Right lobe of liver (tissue), 6 donors: Measurements from ENCODE around the gene EWSR1. TPM values are rescaled to one million over a fixed set of nuclear protein-coding genes. Genes with fewer than 3 reads are reported as not detected.

Experiments
- ATAC-seq, 4 donors: fragments of 200-7000 bp; cut with Tn5 transposase; one replicate each; pipeline ENCODE4 v1.9.1; 2020; ENCODE audit warnings: mild to moderate bottlenecking in 4 of 4, moderate library complexity in 4 of 4
- DNase-seq, 3 donors: peaks; one replicate each; pipeline ENCODE4 v3.0.0-alpha.2; 2020
- H3K27ac ChIP-seq, 3 donors: fragments of 200-600 bp; one replicate each; pipeline ENCODE4 v1.8.0; 2022
- H3K27me3 ChIP-seq, 2 donors: fragments of 200-600 bp; one replicate each; pipeline ENCODE4 v1.8.0; 2022
- H3K36me3 ChIP-seq, 4 donors: fragments of 200-600 bp; sonication (generic) in 1 of 4; one replicate each; pipeline versions ENCODE4 v1.5.1 to v1.8.0; 2017 to 2022; ENCODE audit warnings: control low read depth in 1 of 4
- H3K4me1 ChIP-seq, 4 donors: fragments of 200-600 bp; sonication (generic) in 1 of 4; one replicate each; pipeline versions ENCODE4 v1.5.1 to v1.8.0; 2017 to 2022; ENCODE audit warnings: control low read depth in 1 of 4
- H3K4me3 ChIP-seq, 3 donors: fragments of 200-600 bp; one replicate each; pipeline ENCODE4 v1.8.0; 2022
- H3K9me3 ChIP-seq, 4 donors: fragments of 200-600 bp; sonication (generic) in 1 of 4; one replicate each; pipeline versions ENCODE4 v1.5.1 to v1.8.0; 2017 to 2022; ENCODE audit warnings: control low read depth in 1 of 4
- POLR2A ChIP-seq: fragments of 450-650 bp; IDR thresholded peaks from one replicate; pipeline ENCODE4 v1.6.1; 2017; ENCODE audit warnings: antibody characterized with exemption, mild to moderate bottlenecking
- WGBS: methylation state at CpG from one replicate; pipeline ENCODE4 v1.1.6; 2018; ENCODE audit warnings: low coverage, low lambda C conversion rate; ENCODE audit not compliant: insufficient coverage; ENCODE audit errors: missing lambda C conversion rate; 5-methylcytosine and 5-hydroxymethylcytosine counted together
- intact Hi-C, 2 donors: fragments of 100-400 bp; cut with DNase I; formaldehyde crosslinking; loops; one replicate each; pipeline versions ENCODE4 v1.11.2 to v1.14.1; 2022
- microRNA-seq, 2 donors: library from miRNA; unstranded; fragments of <30 nt; microRNA quantifications; one replicate each; pipeline ENCODE4, GENCODE V29; 2019 to 2020
- small RNA-seq, 2 experiments: library from RNA; depleted of rRNA; stranded (forward); fragments of <200 nt; gene quantifications; one replicate each; pipeline ENCODE3, GENCODE V24; 2016
- total RNA-seq, 6 experiments: library from RNA; depleted of rRNA in 2 of 6; stranded (reverse); fragments of >200 nt in 2 of 6; fragmentation: NEBNext Ultra II Directional in 3 of 6; extraction: Animal tissue kit (Norgen Biotek cat#: 25700) in 3 of 6; gene quantifications; one replicate each; pipeline versions ENCODE4 v1.1.0 to v1.2.4, GENCODE V29; 2016 to 2023
- TF ChIP-seq, protein P1 (sequence below), 4 donors: fragments of 200-600 bp in 3 of 4; fragments of 450-650 bp in 1 of 4; IDR thresholded peaks; one replicate each; pipeline versions ENCODE4 v1.5.1 to v1.8.0; 2016 to 2022; ENCODE audit warnings: antibody characterized with exemption in 4 of 4, mild to moderate bottlenecking in 2 of 4
- donor health status: DM: no; HTN: yes; CAD: no.
- donor health status: DM: no; HTN: no; CAD: no.
- donor health status: DM: no; HTN: no; CAD: no.
- donor health status: DM: no; HTN: yes; CAD: no.
- donor health status: DM: no; HTN: yes; CAD: no.

EWSR1 gene
- total RNA-seq, 6 experiments from 2014 or later, result 75.0 to 112 (median 98.2) TPM

DNA sequence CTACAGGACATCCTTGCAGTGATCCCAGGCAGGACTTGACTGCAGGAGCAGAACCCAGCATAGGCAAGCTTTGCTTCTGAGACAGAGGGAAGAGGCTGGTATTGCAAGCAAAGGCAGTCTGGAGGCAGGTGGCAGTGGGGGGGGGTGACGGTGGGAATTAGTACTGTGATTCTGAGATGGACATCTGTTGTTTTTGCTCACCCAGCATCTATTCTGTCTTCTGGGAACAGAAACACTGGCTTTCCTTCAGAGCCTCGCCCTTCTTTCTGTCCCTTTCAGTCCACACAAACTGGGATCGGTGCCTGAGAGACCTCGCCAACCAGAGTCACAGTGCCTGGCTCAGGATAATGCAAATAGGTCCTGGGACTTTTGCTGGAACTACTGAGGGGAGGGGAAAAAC, 78.6 kb downstream of the EWSR1 start:
- ATAC-seq, result peak; percentile 23 to 72 (median 53)
- Histone ChIP-seq H3K27me3 (no peaks in the 10 kb centered on the region), H3K9me3 (no peaks in the 10 kb centered on the region), H3K4me3 (no peak overlapping the region), H3K4me1 (peaks cover 0 to 53% (median 5%) of the 10 kb centered on the region in 4 donors), H3K27ac (peak overlapping the region in 1 of 3 donors; percentile 69), H3K36me3 (peaks cover 4 to 46% (median 16%) of the 10 kb centered on the region in 4 donors)
- WGBS, result 38% methylated on average over 2 of the region's 4 CpGs
- DNase-seq, result peak in 2 of 3 donors; percentile 83 to 89
- no peak for TF ChIP-seq POLR2A
- TF ChIP-seq, protein P1, sequence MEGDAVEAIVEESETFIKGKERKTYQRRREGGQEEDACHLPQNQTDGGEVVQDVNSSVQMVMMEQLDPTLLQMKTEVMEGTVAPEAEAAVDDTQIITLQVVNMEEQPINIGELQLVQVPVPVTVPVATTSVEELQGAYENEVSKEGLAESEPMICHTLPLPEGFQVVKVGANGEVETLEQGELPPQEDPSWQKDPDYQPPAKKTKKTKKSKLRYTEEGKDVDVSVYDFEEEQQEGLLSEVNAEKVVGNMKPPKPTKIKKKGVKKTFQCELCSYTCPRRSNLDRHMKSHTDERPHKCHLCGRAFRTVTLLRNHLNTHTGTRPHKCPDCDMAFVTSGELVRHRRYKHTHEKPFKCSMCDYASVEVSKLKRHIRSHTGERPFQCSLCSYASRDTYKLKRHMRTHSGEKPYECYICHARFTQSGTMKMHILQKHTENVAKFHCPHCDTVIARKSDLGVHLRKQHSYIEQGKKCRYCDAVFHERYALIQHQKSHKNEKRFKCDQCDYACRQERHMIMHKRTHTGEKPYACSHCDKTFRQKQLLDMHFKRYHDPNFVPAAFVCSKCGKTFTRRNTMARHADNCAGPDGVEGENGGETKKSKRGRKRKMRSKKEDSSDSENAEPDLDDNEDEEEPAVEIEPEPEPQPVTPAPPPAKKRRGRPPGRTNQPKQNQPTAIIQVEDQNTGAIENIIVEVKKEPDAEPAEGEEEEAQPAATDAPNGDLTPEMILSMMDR (IDR thresholded peaks at IDR 0.05), result no peak
- intact Hi-C loops, result no loop called here

GRCh38 chr22:29348041-29348440, 80.0 kb downstream of the EWSR1 start:
- no peak for TF ChIP-seq POLR2A
- TF ChIP-seq, protein P1 (IDR thresholded peaks at IDR 0.05), result no peak
- 80% methylated on average over 1 of the region's 2 CpGs for WGBS
- H3K27me3 ChIP-seq, result no peaks in the 10 kb centered on the region
- H3K36me3 ChIP-seq, result peaks cover 0 to 51% (median 21%) of the 10 kb centered on the region in 4 donors
- no peak overlapping the region for H3K27ac ChIP-seq
- DNase-seq (no peak), ATAC-seq (no peak)
- H3K9me3 ChIP-seq, result no peaks in the 10 kb centered on the region
- H3K4me3 ChIP-seq, result no peak overlapping the region
- intact Hi-C loops, result no loop called here
- peaks cover 0 to 53% (median 5%) of the 10 kb centered on the region in 4 donors for H3K4me1 ChIP-seq

DNA sequence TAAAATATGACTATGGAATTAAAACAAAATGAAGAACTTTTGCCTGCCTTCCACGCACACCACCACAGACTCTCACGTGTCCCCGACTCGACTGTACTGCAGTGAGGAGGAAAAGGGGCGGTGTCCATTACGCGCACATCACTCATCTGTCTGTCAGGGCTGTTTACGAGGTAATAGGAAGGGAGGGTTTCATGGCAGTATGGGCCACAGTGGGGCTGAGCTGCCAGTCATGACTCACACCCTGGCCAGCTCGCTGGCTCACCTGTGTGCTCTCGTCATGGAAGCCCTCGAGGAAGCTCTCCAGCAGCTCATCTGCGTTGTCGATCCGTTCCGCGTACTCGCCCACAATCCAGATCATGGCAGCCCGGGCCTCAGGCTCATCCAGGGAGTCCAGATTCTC, 80.9 kb downstream of the EWSR1 start:
- 92% methylated on average over 16 of the region's 18 CpGs for WGBS
- peaks cover 0 to 60% (median 23%) of the 10 kb centered on the region in 4 donors for H3K36me3 ChIP-seq
- H3K9me3 ChIP-seq, result no peaks in the 10 kb centered on the region
- TF ChIP-seq POLR2A, result no peak
- TF ChIP-seq, protein P1 (IDR thresholded peaks at IDR 0.05), result no peak
- no peaks in the 10 kb centered on the region for H3K27me3 ChIP-seq
- peaks cover 0 to 49% (median 5%) of the 10 kb centered on the region in 4 donors for H3K4me1 ChIP-seq
- H3K4me3 ChIP-seq, result no peak overlapping the region
- no peak overlapping the region for H3K27ac ChIP-seq
- DNase-seq (no peak), ATAC-seq (no peak)
- intact Hi-C loops, result no loop called here

Small RNA genes lying within 50 kb of the gene (microRNA-seq; reads per million reads assigned to microRNA genes)
- 17.1 to 23.2 reads per million in 2 donors for gene MIR3653

Small RNA genes lying within 50 kb of the gene (small RNA-seq; reads per million reads assigned to genes)
- gene MIR3653, result 0 reads per million in 2 experiments

Other genes starting within 250 kb of the EWSR1 start
- not detected for gene C22orf31, start 206.4 kb upstream of the EWSR1 start, total RNA-seq
- 1 to 10 TPM; 1.7 to 6.7 (median 3.0) TPM for gene KREMEN1, start 195.2 kb upstream of the EWSR1 start, total RNA-seq
- 1 to 10 TPM; 1.1 to 2.7 (median 1.5) TPM for gene EMID1, start 62.4 kb upstream of the EWSR1 start, total RNA-seq
- gene RHBDD3, start 287 bp upstream of the EWSR1 start, total RNA-seq, result 10 to 100 TPM in 5 of 6 experiments, 1 to 10 TPM in 1; 9.7 to 35.3 (median 14.7) TPM
- 10 to 100 TPM in 4 of 6 experiments, 1 to 10 TPM in 2; 8.9 to 15.8 (median 11.5) TPM for gene GAS2L1, start 38.4 kb downstream of the EWSR1 start, total RNA-seq
- 1 to 10 TPM in 3 of 6 experiments, under 1 TPM in 3; 0.32 to 1.2 (median 0.87) TPM for gene RASL10A, start 47.4 kb downstream of the EWSR1 start, total RNA-seq
- gene AP1B1, start 120.3 kb downstream of the EWSR1 start, total RNA-seq, result 10 to 100 TPM; 35.7 to 63.2 (median 44.4) TPM
- under 1 TPM in 2 of 6 experiments, not detected in 4; 0.35 to 0.37 TPM for gene RFPL1, start 170.3 kb downstream of the EWSR1 start, total RNA-seq
- gene NEFH, start 211.9 kb downstream of the EWSR1 start, total RNA-seq, result under 1 TPM in 5 of 6 experiments, not detected in 1; 0.06 to 0.40 (median 0.09) TPM